H1 (cell line): ENCODE data around the gene PLD5.
"Not testable (repeated sequence)": the region's sequence is repeated elsewhere in the genome, so short reads cannot be mapped to it uniquely, and the experiment has no call there.

ENCODE experiments used
- ASH2L ChIP-seq: fragments of 200-600, 300-600 bp; sonication (generic); IDR thresholded peaks from one replicate; pipeline ENCODE4 v1.7.1; 2017; ENCODE audit warnings: low read length
- POLR2A ChIP-seq, 2 experiments: IDR thresholded peaks; 1 replicate in 1 of 2; 2 replicates in 1 of 2; pipeline ENCODE4 v1.6.1; 2011; ENCODE audit warnings: low read depth in 2 of 2, low read length in 2 of 2, mild to moderate bottlenecking in 2 of 2; ENCODE audit errors: control extremely low read depth in 1 of 2
- SIN3A ChIP-seq, 2 experiments: IDR thresholded peaks in 1 of 2; conservative IDR thresholded peaks in 1 of 2; 2 replicates each; pipeline ENCODE4 v1.6.1; 2011 to 2012; ENCODE audit warnings: low read length in 2 of 2, improper control_type of control experiment in 1 of 2, low read depth in 1 of 2, mild to moderate bottlenecking in 1 of 2
- TF ChIP-seq, protein P1 (sequence below), 3 experiments: IDR thresholded peaks; 1 replicate in 2 of 3; 2 replicates in 1 of 3; pipeline versions ENCODE4 v1.5.1 to v1.6.1; 2011; ENCODE audit warnings: low read length in 3 of 3, mild to moderate bottlenecking in 3 of 3, inconsistent platforms in 2 of 3, low read depth in 1 of 3, moderate library complexity in 1 of 3; ENCODE audit not compliant: insufficient read depth in 1 of 3; ENCODE audit errors: control extremely low read depth in 1 of 3
- TF ChIP-seq, protein P2 (sequence below): IDR thresholded peaks from 2 replicates; pipeline ENCODE4 v1.6.1; 2011; ENCODE audit warnings: low read depth, mild to moderate bottlenecking, low read length; ENCODE audit not compliant: insufficient read depth

DNA sequence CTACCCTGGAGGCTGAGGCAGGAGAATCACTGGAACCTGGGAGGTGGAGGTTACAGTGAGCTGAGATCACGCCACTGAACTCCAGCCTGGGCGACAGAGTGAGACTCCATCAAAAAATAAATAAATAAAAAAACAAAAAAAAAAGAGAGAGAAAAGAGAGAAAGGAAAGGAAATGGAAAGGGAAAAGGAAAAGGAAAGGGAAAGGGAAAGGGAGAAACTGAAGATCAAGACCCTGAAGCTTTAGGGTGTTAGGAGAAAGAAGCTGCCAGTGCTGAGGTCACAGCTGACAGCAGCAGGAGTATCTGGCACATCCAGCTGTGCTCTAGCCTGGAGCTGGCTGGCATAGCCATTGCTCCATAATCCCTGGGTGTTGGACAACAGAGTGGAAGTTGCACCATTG is 257.5 kb downstream of the PLD5 start:
- TF ChIP-seq, protein P1, sequence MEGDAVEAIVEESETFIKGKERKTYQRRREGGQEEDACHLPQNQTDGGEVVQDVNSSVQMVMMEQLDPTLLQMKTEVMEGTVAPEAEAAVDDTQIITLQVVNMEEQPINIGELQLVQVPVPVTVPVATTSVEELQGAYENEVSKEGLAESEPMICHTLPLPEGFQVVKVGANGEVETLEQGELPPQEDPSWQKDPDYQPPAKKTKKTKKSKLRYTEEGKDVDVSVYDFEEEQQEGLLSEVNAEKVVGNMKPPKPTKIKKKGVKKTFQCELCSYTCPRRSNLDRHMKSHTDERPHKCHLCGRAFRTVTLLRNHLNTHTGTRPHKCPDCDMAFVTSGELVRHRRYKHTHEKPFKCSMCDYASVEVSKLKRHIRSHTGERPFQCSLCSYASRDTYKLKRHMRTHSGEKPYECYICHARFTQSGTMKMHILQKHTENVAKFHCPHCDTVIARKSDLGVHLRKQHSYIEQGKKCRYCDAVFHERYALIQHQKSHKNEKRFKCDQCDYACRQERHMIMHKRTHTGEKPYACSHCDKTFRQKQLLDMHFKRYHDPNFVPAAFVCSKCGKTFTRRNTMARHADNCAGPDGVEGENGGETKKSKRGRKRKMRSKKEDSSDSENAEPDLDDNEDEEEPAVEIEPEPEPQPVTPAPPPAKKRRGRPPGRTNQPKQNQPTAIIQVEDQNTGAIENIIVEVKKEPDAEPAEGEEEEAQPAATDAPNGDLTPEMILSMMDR (IDR thresholded peaks at IDR 0.05; ENCODE audit: control extremely low read depth in 1 of 3, insufficient read depth in 1 of 3, low read depth in 1 of 3, low read length in 3 of 3): not testable (repeated sequence)
- not testable (repeated sequence) for TF ChIP-seq ASH2L; POLR2A (IDR thresholded peaks at IDR 0.05; ENCODE audit: control extremely low read depth in 1 of 2, low read depth in 2 of 2, low read length in 2 of 2); SIN3A (conservative IDR thresholded peaks at IDR 0.05 in 1 of 2, IDR thresholded peaks at IDR 0.05 in 1 of 2; ENCODE audit: low read depth in 1 of 2, low read length in 2 of 2)
- TF ChIP-seq, protein P2, sequence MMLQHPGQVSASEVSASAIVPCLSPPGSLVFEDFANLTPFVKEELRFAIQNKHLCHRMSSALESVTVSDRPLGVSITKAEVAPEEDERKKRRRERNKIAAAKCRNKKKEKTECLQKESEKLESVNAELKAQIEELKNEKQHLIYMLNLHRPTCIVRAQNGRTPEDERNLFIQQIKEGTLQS: not testable (repeated sequence)
